Panc1 (cell line): Measurements from ENCODE around the gene GALR1.

ENCODE experiments used
- CTCF ChIP-seq: fragments of 450-650 bp; IDR thresholded peaks from 2 replicates; pipeline ENCODE4 v1.5.1; 2017; ENCODE audit warnings: mild to moderate bottlenecking
- POLR2AphosphoS5 ChIP-seq: IDR thresholded peaks from 2 replicates; pipeline ENCODE4 v1.6.1; 2012; ENCODE audit warnings: mild to moderate bottlenecking, low read depth, low read length, moderate library complexity
- REST ChIP-seq, 2 experiments: IDR thresholded peaks; 2 replicates each; pipeline ENCODE4 v1.6.1; 2011 to 2012; ENCODE audit warnings: low read depth in 2 of 2, control low read depth in 1 of 2, low read length in 1 of 2, mild to moderate bottlenecking in 1 of 2, moderate library complexity in 1 of 2; ENCODE audit not compliant: insufficient read depth in 1 of 2
- SIN3A ChIP-seq: IDR thresholded peaks from 2 replicates; pipeline ENCODE4 v1.6.1; 2012; ENCODE audit warnings: low read depth, mild to moderate bottlenecking, low read length, moderate library complexity, borderline replicate concordance; ENCODE audit not compliant: insufficient read depth
- TCF7L2 ChIP-seq: IDR thresholded peaks from 2 replicates; pipeline ENCODE4 v1.6.1; 2011; ENCODE audit warnings: mild to moderate bottlenecking, low read depth, low read length, inconsistent platforms

GRCh38 chr18:77210249-77210648 is 39.4 kb upstream of the GALR1 start:
- no peak for TF ChIP-seq CTCF
- TF ChIP-seq POLR2AphosphoS5: no peak
- no peak for TF ChIP-seq TCF7L2
- no peak for TF ChIP-seq SIN3A
- TF ChIP-seq REST (IDR thresholded peaks at IDR 0.05; ENCODE audit: insufficient read depth in 1 of 2, low read depth in 2 of 2, low read length in 1 of 2): no peak
